RKO (cell line): ENCODE results near the gene PF4V1.

Experiments used
- DNase-seq: peaks from one replicate; pipeline ENCODE4 v3.0.0-alpha.2; 2016; ENCODE audit warnings: low spot score

PF4V1 gene, protein sequence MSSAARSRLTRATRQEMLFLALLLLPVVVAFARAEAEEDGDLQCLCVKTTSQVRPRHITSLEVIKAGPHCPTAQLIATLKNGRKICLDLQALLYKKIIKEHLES

DNA sequence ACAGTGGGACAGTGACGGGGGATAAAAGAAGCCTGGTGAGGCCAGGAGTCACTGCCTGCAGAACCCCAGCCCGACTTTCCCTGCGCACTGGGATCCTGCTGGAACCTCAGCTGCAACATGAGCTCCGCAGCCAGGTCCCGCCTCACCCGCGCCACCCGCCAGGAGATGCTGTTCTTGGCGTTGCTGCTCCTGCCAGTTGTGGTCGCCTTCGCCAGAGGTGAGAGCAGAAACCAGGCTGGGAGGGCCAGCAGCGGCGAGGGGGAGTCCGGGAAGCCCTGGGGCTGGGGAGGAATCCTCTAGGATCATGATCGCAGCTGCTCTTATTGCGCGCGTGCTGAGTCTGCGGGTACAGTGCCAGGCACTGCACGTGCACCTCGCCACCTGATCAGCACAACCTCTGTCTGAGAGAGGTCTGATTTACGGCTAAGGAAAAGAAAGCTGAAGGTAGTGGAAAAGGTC lies at the start of gene PF4V1:
Gene PF4V1 (plus strand): TSS at position 51 of the 459 bp plus-strand sequence. CDS start 67 bp downstream, at position 118.
- no peak for DNase-seq

DNA sequence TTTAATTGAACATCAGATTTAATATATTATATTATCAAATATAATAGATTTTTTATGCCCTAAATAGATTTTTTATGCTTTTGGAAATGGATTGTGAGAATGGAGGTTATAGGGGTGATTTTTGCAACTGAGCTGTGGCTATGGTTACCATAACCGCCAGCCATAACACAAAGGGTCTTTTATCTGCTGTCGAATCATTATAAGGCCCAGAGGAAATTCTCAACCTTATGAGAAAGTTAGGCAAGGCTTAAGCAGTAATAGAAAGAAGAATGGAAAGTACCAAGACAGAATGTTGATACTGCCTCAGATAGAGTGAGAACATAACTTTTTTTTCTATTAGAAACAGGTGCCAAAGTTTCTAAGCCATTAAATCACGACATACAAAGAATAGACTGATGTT lies 42.9 kb upstream of the PF4V1 start:
- no peak for DNase-seq

DNA sequence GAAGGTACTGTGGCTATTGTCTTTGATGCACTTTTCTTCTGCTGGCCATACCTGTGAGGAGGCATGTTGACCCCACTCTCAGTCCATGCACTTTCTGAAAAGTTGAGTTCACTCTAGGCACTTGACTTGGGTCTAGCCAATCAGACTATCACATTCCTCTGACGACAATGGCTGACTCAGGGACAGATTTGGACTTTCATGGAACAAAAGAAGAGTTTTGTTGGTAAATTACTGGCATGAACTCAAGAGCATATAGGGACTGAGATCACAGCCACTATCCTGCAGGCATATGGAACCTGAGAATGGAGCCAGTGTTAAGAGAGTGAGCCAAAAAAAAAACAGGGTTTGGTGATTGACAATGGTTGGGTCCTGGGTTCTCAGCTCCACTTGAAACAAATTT lies 41.3 kb upstream of the PF4V1 start:
- DNase-seq: no peak

DNA sequence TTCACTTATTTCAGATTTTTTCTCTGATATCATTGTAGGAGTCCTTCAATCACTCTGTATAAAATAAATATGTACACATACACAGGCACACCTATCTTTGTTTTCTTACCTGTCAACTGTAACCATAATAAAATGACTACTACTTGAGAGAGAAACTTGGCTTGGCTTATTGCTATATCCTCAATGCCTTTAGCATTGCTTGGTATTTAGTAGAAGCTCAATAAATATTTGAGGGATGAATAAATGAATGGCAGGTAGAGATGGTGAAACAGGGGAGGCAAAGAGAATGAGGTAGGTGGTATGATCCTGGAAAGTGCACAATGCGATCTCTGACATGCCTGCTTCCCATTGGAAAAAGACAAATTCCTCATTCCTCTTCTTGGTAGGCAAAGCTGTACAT lies 38.4 kb upstream of the PF4V1 start:
- DNase-seq: no peak

DNA sequence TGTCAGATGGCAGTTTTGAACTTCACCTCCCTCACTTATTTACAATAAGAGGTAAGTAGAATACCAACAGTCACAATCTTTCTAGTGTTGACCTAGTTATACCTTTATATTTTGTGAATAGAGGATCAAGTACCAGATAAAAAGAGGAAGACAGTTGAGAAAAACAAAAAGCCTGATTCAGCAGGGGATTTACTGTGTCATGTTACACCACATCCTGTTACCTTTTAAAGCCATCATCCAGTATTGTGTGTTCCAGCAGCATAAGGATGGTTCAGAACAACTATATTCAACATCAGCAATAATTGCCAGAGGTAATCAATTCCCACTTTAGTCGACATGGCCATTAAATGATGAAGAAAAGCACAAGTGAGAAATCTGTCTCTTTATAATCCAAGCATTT lies 38.0 kb upstream of the PF4V1 start:
- no peak for DNase-seq

DNA sequence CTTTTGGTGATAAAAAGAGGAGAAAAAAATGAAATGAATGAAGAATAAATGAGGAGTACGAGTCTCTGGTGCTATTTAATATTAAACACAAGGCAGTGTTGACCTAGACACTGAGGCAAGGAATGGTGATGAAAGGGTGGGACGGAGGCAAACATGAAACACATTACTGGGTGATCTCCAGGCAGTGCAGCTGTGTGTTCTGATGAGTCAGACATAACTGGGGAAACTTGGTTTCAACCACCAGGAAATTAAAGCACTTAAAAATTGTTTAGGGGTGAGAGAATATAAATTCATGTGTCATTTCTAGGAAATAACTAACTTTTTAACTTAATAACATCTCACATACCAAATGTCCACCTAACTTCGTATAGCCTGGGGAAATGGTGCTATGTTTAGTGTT lies 36.3 kb upstream of the PF4V1 start:
- DNase-seq: peak; percentile 11

DNA sequence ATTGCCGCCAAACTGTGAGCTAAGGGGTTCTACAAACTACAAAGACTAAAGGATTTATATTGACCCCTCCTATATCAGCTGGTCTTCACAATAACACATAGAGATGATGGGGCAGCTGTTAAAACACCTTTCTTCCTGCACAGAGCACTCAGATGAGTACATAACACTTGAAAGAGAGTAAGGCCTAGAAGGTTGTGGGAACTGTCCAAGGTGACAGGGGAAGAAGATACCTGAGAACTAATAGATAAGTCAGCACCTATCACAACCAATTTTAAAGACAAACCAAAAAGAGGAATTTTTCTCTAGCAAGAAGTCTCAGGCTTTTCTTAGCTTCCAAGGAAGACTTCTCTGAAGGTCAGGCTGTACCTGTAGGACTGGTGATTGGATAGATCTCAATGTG lies 35.8 kb upstream of the PF4V1 start:
- DNase-seq: no peak

DNA sequence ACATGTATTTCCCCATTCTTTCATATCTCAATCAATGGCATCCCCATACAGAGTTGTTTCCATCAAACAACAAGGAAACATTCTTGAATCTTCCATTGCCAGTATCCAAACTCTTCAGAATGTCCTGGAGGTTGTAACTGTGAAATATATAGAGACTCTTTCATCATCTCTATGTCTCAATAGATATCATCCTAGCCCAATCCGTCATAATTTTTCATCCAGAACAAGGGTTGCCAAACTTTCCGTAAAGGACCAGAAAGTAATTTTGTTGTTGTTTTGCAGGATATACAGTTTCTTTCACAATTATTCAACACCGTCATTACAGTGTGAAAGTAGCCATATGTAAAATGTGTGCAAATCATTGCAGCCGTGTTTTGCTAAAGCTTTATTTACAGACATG lies 31.8 kb upstream of the PF4V1 start:
- no peak for DNase-seq

DNA sequence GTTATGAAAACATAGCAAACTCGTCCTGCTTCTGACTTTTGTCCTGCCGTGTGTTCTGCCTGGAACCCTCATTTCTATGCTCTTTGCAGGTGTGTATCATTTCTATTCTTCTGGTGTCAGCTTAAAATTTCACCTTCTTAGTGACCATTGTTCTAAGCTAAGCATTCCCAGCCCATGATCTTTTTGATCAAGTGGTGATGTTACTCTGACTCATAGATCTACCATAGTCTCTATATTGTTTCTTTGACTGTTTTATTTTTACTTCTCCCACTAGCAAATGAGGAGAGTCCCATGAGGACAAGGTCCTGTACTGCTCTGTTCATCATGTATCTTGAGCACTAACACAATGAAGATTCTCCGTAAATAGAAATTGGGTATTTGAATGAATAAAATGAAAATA lies 30.7 kb upstream of the PF4V1 start:
- no peak for DNase-seq

DNA sequence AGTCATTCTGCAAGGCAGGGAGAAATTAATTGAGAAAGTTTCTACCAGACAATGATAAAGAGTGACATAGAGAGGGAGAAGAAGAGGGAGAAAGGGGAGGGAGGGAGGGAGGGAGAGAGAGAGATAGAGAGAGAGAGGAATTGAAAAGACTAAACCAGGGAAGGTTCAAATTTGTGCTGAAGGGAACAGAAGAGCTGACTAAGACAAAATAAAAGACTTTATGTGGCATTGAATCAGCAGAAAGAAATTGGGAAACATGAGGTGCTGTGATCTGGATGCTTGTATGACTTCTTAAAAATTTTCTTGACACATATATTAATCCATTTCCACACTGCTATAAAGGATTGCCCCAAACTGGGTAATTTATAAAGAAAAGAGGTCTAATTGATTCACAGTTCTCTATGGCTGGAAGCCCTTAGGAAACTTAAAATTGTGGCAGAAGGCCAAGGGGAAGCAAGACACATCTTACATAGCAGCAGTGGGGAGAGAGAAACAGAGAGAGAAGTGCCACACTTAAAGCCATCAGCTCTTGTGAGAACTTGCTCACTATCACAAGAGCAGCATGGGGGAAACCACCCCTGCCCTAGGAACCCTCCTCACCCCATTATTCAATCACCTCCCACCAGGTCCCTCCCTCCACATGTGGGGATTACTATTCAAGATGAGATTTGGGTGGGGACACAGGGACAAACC lies 30.1 kb upstream of the PF4V1 start:
- no peak for DNase-seq

DNA sequence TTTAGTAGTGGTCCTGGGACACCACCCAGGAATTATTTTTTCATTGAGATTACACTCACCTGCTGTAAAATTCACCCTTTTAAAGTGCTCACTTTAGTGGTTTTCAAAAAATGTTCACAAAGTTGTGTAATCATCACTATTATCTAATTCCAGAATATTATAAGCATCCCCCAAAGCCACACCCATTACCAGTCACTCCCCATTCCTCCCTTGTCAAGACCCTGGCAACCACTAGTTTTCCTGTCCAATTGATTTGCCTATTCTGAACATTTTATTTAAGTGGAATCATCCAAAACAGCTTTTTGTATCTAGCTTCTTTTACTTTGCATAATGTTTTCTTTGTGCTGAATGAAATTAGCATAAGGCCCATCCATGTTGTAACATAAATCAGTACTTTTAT lies 29.3 kb upstream of the PF4V1 start:
- DNase-seq: no peak

DNA sequence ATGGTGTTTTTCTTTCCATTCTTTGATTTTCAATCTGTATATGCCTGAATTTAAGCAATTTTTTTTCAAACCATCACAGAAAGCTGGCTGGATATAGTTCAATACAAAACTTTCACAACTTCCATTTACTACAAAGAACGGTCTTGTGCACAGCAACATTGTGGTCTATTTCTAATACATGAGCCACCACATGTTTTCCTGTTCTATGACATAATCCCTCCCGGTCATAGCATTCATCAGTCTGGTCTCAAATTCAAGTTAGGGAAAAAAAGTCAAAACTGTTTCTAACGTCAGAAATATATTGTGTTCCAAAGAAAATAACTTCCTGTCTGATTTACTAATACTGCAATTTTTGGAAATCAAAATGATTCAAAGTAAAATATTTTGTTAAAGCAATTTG lies 24.1 kb upstream of the PF4V1 start:
- DNase-seq: no peak

DNA sequence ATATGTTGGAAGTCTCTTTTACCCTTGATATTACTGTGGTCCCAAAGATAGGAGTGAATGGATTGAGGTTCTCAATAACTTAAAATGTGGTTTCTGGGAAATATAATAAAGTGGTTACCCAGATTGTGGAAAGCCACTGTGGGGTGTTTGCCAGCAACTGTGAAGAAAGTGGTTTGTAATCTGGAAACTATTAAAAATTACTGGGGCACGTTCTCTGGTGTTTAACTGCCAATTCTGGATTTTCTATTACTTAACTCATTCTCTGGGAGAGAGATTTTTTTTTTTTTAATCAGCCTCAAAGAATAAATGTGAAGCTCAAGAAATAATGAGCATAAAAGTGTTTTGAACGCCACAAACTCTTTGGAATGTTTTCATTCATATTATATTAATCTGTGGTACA lies 21.5 kb upstream of the PF4V1 start:
- DNase-seq: no peak

DNA sequence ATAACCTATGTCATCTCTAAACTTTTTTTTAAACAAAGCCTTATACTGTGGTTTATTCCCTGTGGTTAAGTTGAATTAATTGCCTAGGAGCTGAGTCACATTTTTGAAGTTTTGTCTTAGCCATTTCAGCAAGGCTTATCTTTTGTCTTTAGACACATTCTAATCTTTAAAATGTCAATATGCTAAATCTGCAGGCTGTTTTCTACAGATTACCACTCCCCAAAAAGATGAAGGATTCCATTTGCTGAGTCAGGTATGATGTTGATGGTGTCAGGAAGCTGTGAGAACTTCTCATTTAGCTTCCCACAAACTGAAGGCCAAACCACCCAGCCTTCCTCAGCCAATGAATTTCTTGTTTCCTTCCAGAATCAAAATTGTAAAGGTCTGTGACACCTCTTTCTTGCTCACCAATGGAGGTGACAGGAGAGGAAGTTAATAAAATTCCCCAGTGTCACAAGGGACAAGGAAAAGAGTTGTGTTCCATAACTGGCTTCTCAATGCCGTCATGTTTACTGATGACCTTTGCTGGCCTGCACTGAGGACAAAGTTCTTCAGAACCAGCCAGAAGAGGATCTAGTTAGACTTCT lies 20.4 kb upstream of the PF4V1 start:
- DNase-seq: no peak

DNA sequence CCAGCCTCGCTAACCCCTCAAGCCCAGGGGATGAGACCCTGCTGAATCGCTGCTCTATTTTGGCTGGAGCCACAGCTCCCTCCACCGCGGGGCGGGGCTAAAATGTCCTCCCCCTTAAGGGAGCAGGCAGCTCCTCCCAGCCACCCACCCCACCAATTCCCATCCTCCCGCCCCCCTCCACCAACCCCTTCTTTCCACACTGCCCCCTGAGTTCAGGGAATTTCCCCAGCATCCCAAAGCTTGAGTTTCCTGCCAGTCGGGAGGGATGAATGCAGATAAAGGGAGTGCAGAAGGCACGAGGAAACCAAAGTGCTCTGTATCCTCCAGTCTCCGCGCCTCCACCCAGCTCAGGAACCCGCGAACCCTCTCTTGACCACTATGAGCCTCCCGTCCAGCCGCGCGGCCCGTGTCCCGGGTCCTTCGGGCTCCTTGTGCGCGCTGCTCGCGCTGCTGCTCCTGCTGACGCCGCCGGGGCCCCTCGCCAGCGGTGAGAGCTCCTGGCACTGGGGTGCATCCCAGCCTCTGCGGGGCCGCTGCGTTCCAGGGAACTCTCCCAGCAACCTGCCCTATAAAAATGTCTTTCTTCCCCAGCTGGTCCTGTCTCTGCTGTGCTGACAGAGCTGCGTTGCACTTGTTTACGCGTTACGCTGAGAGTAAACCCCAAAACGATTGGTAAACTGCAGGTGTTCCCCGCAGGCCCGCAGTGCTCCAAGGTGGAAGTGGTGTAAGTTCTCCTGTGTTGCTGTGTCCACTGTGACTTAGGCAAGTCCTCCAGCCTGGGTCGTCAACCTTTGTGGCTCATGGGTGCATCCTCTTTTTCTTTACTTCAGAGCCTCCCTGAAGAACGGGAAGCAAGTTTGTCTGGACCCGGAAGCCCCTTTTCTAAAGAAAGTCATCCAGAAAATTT lies 16.5 kb upstream of the PF4V1 start, which contains the start of gene CXCL6:
Gene CXCL6 (plus strand): TSS at position 306 of the 907 bp plus-strand sequence. CDS start 73 bp downstream, at position 379.
- no peak for DNase-seq

DNA sequence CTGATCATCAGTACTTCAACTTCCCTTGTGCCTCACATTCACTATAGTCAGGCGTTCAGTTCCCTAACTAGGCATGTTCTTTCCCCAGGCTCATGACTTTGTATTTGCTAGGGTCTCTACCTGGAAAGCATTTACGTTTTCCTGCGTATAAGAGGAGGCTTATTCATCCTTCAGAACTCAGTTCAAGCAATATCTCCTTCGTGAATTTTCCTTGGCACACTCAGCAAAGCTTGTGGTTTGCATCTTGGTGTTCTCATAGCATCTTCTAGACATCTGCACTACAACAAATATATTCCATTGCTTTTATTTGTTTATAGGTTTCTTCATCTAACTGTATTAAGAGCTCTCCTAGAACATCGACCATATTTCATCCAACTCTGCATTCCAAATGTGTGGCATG lies 14.0 kb upstream of the PF4V1 start:
- no peak for DNase-seq

DNA sequence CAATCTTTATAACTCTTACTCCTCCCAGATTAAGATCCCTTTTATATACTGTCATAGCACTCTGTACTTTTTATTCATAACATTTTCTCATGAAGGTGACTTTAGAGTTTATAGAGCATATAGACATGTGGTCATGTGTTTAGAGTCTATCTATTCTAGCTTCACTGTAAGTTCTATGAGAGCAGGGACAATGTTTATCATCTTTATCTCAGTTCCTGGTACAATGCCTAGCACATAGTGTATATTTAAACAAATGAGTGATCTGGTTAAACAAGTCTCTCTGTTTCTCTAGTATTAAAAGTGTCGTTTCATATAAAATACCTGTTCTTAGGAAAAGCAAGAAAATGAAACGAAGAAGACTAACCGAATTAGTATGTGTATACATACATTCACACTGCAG lies 13.4 kb upstream of the PF4V1 start:
- DNase-seq: no peak

DNA sequence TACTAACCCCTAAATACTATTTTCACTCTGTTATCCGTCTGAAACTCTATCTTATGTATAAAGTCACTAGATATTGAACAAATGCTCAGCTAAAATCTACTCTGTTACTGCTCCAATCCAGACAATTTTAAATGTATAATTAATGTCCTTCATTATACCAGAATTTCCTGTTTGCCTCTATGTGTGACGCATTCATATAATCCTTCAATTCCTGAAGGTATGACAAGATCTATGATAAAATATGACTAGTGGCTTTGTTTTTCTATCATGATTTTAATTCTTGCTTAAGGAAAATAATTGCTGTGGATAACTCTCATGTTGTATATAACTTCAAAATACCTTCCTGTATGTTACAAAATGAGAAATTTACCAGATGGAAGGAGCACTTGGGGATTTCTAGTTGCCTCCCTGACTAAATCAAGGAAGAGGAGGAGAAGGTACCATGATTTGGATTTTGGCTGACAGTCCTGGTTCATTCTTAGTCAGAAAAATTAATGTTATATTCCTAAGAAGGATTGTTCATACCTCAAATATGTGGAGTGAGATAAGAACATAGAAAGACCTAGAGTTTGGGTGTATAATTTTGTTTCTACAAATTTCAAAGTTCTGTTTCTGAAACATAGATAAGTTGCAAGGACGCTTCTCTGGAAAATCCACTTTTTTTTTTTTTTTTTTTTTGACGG lies 11.7 kb upstream of the PF4V1 start:
- no peak for DNase-seq

DNA sequence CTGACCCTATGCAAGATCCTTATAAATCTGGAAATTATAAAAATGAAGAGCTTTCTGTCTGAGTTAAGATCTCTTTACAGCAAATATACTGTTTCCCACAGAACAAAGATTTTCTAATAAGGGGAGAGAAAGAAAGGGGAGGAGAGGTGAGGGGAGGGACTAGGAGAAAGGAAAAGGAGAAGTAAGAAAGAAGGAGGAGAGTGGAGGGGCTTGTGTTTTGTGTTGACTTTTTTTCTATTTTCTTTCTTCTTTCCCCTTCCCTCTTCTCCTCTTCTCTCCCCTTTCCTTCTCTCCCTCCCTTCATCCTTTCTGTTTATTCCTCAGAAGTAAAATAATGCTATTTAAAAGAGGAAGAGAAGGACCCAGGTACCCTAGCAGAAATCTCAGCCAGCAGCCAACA lies 10.4 kb upstream of the PF4V1 start:
- DNase-seq: no peak

DNA sequence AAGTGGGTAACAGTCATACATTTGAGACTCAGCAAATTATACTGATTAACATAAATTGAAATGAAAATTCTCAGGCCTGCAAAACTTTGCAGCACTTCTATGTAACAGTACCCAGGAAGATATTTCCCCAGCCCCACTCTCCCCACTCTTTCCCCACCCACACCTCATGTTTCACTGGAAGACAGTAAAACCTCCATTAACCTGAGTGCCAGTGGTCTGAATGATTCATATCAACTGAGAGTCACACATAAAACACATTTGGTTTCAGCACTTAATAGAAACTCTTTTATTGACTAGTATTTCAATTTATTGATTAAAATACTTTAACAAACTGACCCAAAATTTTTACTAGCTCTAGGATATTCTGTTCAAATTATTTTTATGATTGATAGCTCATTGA lies 9.7 kb upstream of the PF4V1 start:
- DNase-seq: no peak

DNA sequence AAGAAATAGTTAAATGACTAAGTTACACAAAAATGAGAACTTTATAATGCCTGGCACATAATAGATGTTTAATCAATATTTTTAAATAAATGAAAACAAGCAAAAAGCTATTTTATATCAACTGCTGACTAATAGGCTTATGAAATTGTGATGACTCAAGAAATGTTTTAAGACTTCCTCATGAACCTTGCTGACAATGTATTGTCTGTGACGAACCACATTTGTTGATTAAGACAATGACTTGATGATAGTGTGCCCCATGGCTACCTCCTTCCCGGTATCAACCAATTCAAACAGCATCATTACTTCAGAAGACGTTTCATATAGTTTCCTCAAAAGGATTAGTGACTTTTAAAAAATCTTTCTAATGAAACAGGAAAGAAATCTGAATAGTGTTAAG lies 8.8 kb upstream of the PF4V1 start:
- DNase-seq: peak; percentile 46

DNA sequence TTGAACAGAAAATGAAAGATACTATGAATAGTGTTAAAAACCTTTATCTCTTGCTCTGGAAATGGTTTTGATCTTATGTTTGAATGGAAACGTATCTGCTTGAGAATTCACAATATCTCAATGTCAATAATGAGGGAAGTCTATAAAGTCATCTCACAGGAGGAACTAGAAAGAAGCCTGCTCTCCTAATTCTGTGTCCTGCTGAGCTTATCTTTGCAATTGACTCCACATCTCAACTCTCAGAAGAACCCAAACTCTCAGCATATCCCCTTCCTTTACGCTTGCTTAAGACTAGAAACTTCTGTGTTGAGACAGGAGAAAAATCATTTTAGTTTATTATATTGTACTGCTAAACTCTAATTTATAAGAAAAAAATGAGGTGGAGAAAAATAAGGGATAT lies 8.3 kb upstream of the PF4V1 start:
- no peak for DNase-seq
